Heart left ventricle (tissue), 13 donors: ENCODE data around the gene ILRUN.
"Not testable (repeated sequence)": the region's sequence is repeated elsewhere in the genome, so short reads cannot be mapped to it uniquely, and the experiment has no call there.

Experiments
- POLR2A ChIP-seq, 2 donors: fragments of 450-650 bp; IDR thresholded peaks; one replicate each; pipeline ENCODE4 v1.6.1; 2017; ENCODE audit warnings: antibody characterized with exemption in 2 of 2, mild to moderate bottlenecking in 2 of 2, moderate library complexity in 2 of 2
- TF ChIP-seq, protein P1 (sequence below), 12 donors: fragments of 200-600 bp; sonication (generic) in 4 of 12; IDR thresholded peaks; one replicate each; pipeline versions ENCODE4 v1.5.0 to v1.8.0; 2018 to 2022; ENCODE audit warnings: antibody characterized with exemption in 12 of 12, mild to moderate bottlenecking in 5 of 12
- donor health status: ischemic (EF 13 %, LVEDD 7.1; RV severe dilation, severe dysfunction).
- donor health status: DM: no; HTN: yes; CAD: no.
- donor health status: DM: no; HTN: no; CAD: no.
- donor health status: ischemic (EF 25% LVEDD 6.9; RV normal size, moderate dysfunction).
- donor health status: ischemic (EF 25% LVEDD 5.7; RV mildly dilated, moderate dysfunction).
- donor health status: ischemic (EF 35%, LVEDD 5.7; RV mildly dilated, moderate dysfunction).
- donor health status: nonischemic (EF 11% LVEDD 7.7; RV severe dilation, severe dysfunction).
- donor health status: DM: yes; HTN: yes; CAD: no.
- donor health status: PGD.
- donor health status: ischemic (EF 29% LVEDD 5.4; RV normal size, mild dysfunction).
- donor health status: nonischemic (EF 23%, LVEDD 6.1; RV moderate dilation, normal function).

DNA sequence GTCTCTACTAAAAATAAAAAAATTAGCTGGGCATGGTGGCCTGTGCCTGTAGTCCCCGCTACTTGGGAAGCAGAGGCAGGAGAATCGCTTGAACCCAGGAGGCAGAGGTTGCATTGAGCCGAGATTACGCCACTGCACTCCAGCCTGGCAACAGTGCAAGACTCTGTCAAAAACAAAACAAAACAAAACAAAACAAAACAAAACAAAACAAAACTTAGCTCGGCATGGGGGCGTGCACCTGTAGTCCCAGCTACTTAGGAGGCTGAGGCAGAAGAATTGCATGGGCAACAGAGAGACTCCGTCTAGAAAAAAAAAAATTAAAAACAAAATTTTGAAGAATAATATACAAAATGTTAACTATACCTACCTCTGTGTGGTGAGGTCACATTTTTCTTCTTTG is 16.3 kb upstream of the ILRUN start:
- TF ChIP-seq, protein P1, sequence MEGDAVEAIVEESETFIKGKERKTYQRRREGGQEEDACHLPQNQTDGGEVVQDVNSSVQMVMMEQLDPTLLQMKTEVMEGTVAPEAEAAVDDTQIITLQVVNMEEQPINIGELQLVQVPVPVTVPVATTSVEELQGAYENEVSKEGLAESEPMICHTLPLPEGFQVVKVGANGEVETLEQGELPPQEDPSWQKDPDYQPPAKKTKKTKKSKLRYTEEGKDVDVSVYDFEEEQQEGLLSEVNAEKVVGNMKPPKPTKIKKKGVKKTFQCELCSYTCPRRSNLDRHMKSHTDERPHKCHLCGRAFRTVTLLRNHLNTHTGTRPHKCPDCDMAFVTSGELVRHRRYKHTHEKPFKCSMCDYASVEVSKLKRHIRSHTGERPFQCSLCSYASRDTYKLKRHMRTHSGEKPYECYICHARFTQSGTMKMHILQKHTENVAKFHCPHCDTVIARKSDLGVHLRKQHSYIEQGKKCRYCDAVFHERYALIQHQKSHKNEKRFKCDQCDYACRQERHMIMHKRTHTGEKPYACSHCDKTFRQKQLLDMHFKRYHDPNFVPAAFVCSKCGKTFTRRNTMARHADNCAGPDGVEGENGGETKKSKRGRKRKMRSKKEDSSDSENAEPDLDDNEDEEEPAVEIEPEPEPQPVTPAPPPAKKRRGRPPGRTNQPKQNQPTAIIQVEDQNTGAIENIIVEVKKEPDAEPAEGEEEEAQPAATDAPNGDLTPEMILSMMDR (IDR thresholded peaks at IDR 0.05), result not testable (repeated sequence)
- TF ChIP-seq POLR2A (IDR thresholded peaks at IDR 0.05), result not testable (repeated sequence)
